ENCODE results near the gene SNRNP70. TPM values are rescaled to one million over a fixed set of nuclear protein-coding genes. Genes with fewer than 3 reads are reported as not detected.

Gene SNRNP70
- polyA plus RNA-seq, 3 donors = 27.4 to 360 (median 40.4) TPM

GRCh38 chr19:49154279-49154678 is 69.0 kb downstream of the SNRNP70 start:
- H3K27me3 Mint-ChIP-seq (ENCODE audit: low read depth in 3 of 3) = peaks cover 65 to 92% (median 84%) of the 10 kb centered on the region in 3 donors
- no peak for DNase-seq
- Histone ChIP-seq H2AFZ (ENCODE audit: insufficient read depth, low read depth, low read length, poor library complexity, severe bottlenecking) (no peak overlapping the region), H3K4me1 (ENCODE audit: control insufficient read depth in 1 of 2, insufficient read depth in 2 of 2, low read length in 2 of 2) (peaks cover 34 to 59% of the 10 kb centered on the region in 2 donors), H3K27ac (ENCODE audit: low read depth in 1 of 2, low read length in 2 of 2) (no peak overlapping the region), H3K79me2 (ENCODE audit: insufficient read depth, low read length) (no peaks in the 10 kb centered on the region), H3K4me2 (replicated peaks; ENCODE audit: extremely low read depth, low read length, poor library complexity, severe bottlenecking) (no peak overlapping the region), H3K36me3 (replicated peaks in 1 of 2; ENCODE audit: control insufficient read depth in 1 of 2, insufficient read depth in 2 of 2, low read length in 2 of 2) (no peaks in the 10 kb centered on the region), H3K9me3 (replicated peaks in 1 of 2; ENCODE audit: control insufficient read depth in 1 of 2, insufficient read depth in 1 of 2, low read length in 2 of 2) (peaks cover 14 to 16% of the 10 kb centered on the region in 2 donors), H3K9ac (ENCODE audit: insufficient read depth, low read length, poor library complexity, severe bottlenecking) (no peak overlapping the region), H4K20me1 (ENCODE audit: insufficient read depth, low read length) (no peaks in the 10 kb centered on the region), H3K27me3 (ENCODE audit: control insufficient read depth in 2 of 2, insufficient read depth in 2 of 2, low read length in 2 of 2) (peaks cover 13 to 67% of the 10 kb centered on the region in 2 donors), H3K4me3 (replicated peaks in 1 of 3; ENCODE audit: low read depth in 2 of 3, low read length in 3 of 3) (no peak overlapping the region)
- no peak overlapping the region for H3K27ac Mint-ChIP-seq
- intact Hi-C loops (cut with micrococcal nuclease) = loop anchor here in 1 of 2 donors (5.0 kb wide), 1 partner anchor 53 kb away; no protein-coding TSS in a partner anchor
- peaks cover 12 to 27% (median 19%) of the 10 kb centered on the region in 7 donors for H3K9me3 Mint-ChIP-seq
- H3K36me3 Mint-ChIP-seq = peaks cover 0 to 3% of the 10 kb centered on the region in 2 donors
- H3K4me3 Mint-ChIP-seq = peak overlapping the region in 1 of 2 donors; percentile 49
- H3K4me1 Mint-ChIP-seq = peaks cover 47% of the 10 kb centered on the region
- TF ChIP-seq, protein P1, sequence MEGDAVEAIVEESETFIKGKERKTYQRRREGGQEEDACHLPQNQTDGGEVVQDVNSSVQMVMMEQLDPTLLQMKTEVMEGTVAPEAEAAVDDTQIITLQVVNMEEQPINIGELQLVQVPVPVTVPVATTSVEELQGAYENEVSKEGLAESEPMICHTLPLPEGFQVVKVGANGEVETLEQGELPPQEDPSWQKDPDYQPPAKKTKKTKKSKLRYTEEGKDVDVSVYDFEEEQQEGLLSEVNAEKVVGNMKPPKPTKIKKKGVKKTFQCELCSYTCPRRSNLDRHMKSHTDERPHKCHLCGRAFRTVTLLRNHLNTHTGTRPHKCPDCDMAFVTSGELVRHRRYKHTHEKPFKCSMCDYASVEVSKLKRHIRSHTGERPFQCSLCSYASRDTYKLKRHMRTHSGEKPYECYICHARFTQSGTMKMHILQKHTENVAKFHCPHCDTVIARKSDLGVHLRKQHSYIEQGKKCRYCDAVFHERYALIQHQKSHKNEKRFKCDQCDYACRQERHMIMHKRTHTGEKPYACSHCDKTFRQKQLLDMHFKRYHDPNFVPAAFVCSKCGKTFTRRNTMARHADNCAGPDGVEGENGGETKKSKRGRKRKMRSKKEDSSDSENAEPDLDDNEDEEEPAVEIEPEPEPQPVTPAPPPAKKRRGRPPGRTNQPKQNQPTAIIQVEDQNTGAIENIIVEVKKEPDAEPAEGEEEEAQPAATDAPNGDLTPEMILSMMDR (IDR thresholded peaks at IDR 0.05) = no peak
- WGBS (ENCODE audit: insufficient coverage) = 87% methylated on average over 5 of the region's 6 CpGs

DNA sequence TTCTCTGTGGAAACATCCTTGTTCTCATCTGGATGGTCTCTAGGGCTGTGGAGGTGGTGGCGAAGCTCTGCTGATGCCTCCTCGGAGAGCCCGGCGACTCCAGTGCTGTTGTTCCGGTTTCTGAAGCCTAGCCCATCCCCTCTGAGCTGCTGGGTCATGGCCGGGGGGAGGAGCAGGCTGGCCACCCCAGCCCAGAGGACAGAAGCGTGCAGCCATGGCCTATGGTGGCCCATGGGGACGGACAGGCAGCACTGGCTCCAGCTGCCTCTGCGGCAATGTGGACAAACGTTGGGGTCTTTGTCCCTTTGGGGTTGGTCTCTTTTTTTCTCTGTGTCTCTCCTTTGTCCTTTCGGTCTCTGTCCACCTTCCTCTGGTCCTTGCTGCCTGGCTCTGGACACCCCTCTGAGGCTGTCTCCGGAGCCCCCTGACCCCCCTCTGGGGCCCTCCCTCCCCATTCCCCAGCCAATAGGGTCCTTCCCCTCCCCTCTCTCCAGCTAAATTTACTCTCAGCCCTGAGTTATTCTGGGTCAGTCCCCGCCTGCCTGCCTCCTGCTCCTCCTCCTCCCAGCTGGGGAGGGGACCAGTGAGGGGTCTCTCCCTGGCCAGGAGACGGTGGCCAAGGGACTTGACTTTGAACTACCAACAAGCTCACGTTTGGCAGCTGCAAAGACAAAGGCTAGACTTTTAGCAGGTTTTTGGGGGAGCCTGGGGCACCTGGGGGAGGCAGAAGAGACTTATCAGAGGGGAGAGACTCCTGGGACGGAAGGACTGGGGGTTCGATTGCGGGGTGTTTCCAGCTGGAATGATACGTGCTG is 70.0 kb downstream of the SNRNP70 start, which contains the start of gene HRC:
Gene HRC, minus strand, starts transcription at position 392 of the 815 bp plus-strand sequence. Its CDS starts 159 bp downstream, at position 233.
- TF ChIP-seq, protein P1 (IDR thresholded peaks at IDR 0.05) = no peak
- Mint-ChIP-seq H3K27ac (peak within 1 kb of the TSS in 2 of 7 donors; percentile 24 to 42), H3K36me3 (peaks cover 0 to 3% of the 10 kb centered on the region in 2 donors), H3K4me1 (peaks cover 37% of the 10 kb centered on the region), H3K27me3 (ENCODE audit: low read depth in 3 of 3) (peaks cover 59 to 90% (median 78%) of the 10 kb centered on the region in 3 donors), H3K9me3 (peaks cover 12 to 23% (median 16%) of the 10 kb centered on the region in 7 donors), H3K4me3 (peak within 1 kb of the TSS in 1 of 2 donors; percentile 49)
- Histone ChIP-seq H4K20me1 (ENCODE audit: insufficient read depth, low read length) (no peaks in the 10 kb centered on the region), H3K4me1 (ENCODE audit: control insufficient read depth in 1 of 2, insufficient read depth in 2 of 2, low read length in 2 of 2) (peaks cover 25 to 50% of the 10 kb centered on the region in 2 donors), H3K9ac (ENCODE audit: insufficient read depth, low read length, poor library complexity, severe bottlenecking) (no peak within 1 kb of the TSS), H3K79me2 (ENCODE audit: insufficient read depth, low read length) (no peaks in the 10 kb centered on the region), H3K4me2 (replicated peaks; ENCODE audit: extremely low read depth, low read length, poor library complexity, severe bottlenecking) (no peak within 1 kb of the TSS), H3K4me3 (replicated peaks in 1 of 3; ENCODE audit: low read depth in 2 of 3, low read length in 3 of 3) (no peak within 1 kb of the TSS), H3K27me3 (ENCODE audit: control insufficient read depth in 2 of 2, insufficient read depth in 2 of 2, low read length in 2 of 2) (peaks cover 13 to 60% of the 10 kb centered on the region in 2 donors), H3K36me3 (replicated peaks in 1 of 2; ENCODE audit: control insufficient read depth in 1 of 2, insufficient read depth in 2 of 2, low read length in 2 of 2) (no peaks in the 10 kb centered on the region), H2AFZ (ENCODE audit: insufficient read depth, low read depth, low read length, poor library complexity, severe bottlenecking) (no peak within 1 kb of the TSS), H3K27ac (ENCODE audit: low read depth in 1 of 2, low read length in 2 of 2) (no peak within 1 kb of the TSS), H3K9me3 (replicated peaks in 1 of 2; ENCODE audit: control insufficient read depth in 1 of 2, insufficient read depth in 1 of 2, low read length in 2 of 2) (peaks cover 12 to 14% of the 10 kb centered on the region in 2 donors)
- WGBS (ENCODE audit: insufficient coverage) = 71% methylated on average over 13 of the region's 19 CpGs
- no peak for DNase-seq
- intact Hi-C loops (cut with micrococcal nuclease) = no loop called here

Measured in CD14-positive monocyte (primary cell).